Suprapubic skin (tissue), 4 donors: ENCODE results near the gene CUEDC1. TPM values are rescaled to one million over a fixed set of nuclear protein-coding genes. Genes with fewer than 3 reads are reported as not detected.
A peak's percentile ranks its signal among the peaks of the same experiment; 100 is the strongest.

Source experiments
- DNase-seq, 2 donors: peaks; one replicate each; pipeline ENCODE4 v3.0.0-alpha.2; 2019; ENCODE audit warnings: low spot score in 2 of 2
- H3K27ac ChIP-seq: fragments of 200-600 bp; sonication (generic); one replicate; pipeline ENCODE4 v1.5.1; 2019
- H3K27me3 ChIP-seq: fragments of 200-600 bp; sonication (generic); one replicate; pipeline ENCODE4 v1.5.1; 2019
- H3K36me3 ChIP-seq: fragments of 200-600 bp; sonication (generic); one replicate; pipeline ENCODE4 v1.5.1; 2019
- H3K4me1 ChIP-seq: fragments of 200-600 bp; sonication (generic); one replicate; pipeline ENCODE4 v1.5.1; 2019
- H3K4me3 ChIP-seq: fragments of 200-600 bp; sonication (generic); one replicate; pipeline ENCODE4 v1.5.1; 2019; ENCODE audit warnings: mild to moderate bottlenecking
- H3K9me3 ChIP-seq: fragments of 200-600 bp; sonication (generic); one replicate; pipeline ENCODE4 v1.5.1; 2019
- EP300 ChIP-seq: sonication (generic); formaldehyde crosslinking; IDR thresholded peaks from one replicate; pipeline ENCODE4 v1.6.1; 2017; ENCODE audit warnings: antibody characterized with exemption
- POLR2A ChIP-seq, 2 donors: fragments of 450-650 bp; IDR thresholded peaks; one replicate each; pipeline ENCODE4 v1.6.1; 2017; ENCODE audit warnings: antibody characterized with exemption in 2 of 2, mild to moderate bottlenecking in 2 of 2, moderate library complexity in 2 of 2
- POLR2AphosphoS5 ChIP-seq, 3 donors: sonication (generic); formaldehyde crosslinking; IDR thresholded peaks; one replicate each; pipeline ENCODE4 v1.6.1; 2017; ENCODE audit warnings: antibody characterized with exemption in 3 of 3
- WGBS: methylation state at CpG from one replicate; pipeline ENCODE4 v1.1.5; 2018; 5-methylcytosine and 5-hydroxymethylcytosine counted together
- total RNA-seq, 4 donors: library from RNA; depleted of rRNA; stranded (reverse); fragments of >200 nt; gene quantifications; one replicate each; pipeline ENCODE4 v1.1.0, GENCODE V29; 2016
- TF ChIP-seq, protein P1 (sequence below), 2 donors: fragments of 200-600 bp in 1 of 2; fragments of 450-650 bp in 1 of 2; sonication (generic) in 1 of 2; IDR thresholded peaks; one replicate each; pipeline ENCODE4 v1.5.1; 2016 to 2019; ENCODE audit warnings: antibody characterized with exemption in 2 of 2, mild to moderate bottlenecking in 1 of 2, moderate library complexity in 1 of 2

Gene CUEDC1
- total RNA-seq, 4 donors from 2014 or later: 5.1 to 34.2 (median 12.8) TPM

DNA sequence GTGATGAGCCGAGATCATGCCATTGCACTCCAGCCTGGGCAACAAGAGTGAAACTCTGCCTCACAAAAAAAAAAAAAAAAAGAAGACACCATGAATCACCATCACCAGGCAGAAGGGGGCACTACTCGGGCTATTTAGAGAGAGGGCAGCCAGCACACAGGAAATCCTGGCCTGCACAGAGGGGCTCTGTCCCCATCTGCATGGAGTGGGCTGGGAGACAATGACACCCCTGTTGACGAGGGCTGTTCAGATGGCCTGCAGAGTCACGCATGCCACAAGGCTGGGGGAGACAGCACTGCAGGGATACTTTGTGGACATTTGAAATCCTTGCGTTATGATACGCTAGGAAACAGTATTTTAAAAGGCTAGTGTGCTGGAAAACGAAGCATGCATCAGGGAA is 48.3 kb downstream of the CUEDC1 start:
- TF ChIP-seq POLR2A (IDR thresholded peaks at IDR 0.05) (no peak), POLR2AphosphoS5 (IDR thresholded peaks at IDR 0.05) (no peak), EP300 (no peak)
- TF ChIP-seq, protein P1, sequence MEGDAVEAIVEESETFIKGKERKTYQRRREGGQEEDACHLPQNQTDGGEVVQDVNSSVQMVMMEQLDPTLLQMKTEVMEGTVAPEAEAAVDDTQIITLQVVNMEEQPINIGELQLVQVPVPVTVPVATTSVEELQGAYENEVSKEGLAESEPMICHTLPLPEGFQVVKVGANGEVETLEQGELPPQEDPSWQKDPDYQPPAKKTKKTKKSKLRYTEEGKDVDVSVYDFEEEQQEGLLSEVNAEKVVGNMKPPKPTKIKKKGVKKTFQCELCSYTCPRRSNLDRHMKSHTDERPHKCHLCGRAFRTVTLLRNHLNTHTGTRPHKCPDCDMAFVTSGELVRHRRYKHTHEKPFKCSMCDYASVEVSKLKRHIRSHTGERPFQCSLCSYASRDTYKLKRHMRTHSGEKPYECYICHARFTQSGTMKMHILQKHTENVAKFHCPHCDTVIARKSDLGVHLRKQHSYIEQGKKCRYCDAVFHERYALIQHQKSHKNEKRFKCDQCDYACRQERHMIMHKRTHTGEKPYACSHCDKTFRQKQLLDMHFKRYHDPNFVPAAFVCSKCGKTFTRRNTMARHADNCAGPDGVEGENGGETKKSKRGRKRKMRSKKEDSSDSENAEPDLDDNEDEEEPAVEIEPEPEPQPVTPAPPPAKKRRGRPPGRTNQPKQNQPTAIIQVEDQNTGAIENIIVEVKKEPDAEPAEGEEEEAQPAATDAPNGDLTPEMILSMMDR (IDR thresholded peaks at IDR 0.05): no peak
- H3K27me3 ChIP-seq: no peaks in the 10 kb centered on the region
- no peak for DNase-seq
- peaks cover 44% of the 10 kb centered on the region for H3K4me1 ChIP-seq
- H3K27ac ChIP-seq: no peak overlapping the region
- WGBS: 75% methylated on average over 7 of the region's 7 CpGs
- no peaks in the 10 kb centered on the region for H3K9me3 ChIP-seq
- H3K36me3 ChIP-seq: no peaks in the 10 kb centered on the region
- no peak overlapping the region for H3K4me3 ChIP-seq

DNA sequence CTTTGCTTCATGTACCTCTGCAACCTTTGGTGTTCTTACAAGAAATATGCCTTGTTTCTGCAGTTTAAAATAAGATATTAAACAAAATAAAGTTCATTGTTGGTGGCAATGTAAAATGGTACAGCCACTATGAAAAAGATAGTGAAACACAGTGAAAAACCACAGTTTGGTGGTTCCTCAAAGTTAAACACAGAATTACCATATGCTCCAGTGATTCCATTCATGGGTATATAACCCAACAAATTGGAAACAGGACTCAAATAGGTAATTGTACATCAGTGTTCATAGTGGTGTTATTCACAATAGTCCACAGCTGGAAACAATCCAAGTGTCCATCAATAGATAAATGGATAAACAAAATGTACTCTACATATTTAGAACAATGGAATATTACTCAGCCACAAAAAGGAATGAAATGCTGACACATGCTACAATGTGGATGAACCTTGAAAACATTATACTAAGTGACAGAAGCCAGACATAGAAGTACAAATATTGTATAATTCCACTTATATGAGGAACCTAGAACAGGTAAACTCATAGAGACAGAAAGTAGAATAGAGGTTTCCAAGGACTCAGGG is 49.2 kb downstream of the CUEDC1 start:
- no peak for TF ChIP-seq POLR2AphosphoS5 (IDR thresholded peaks at IDR 0.05)
- no peak for TF ChIP-seq EP300
- no peak for TF ChIP-seq POLR2A (IDR thresholded peaks at IDR 0.05)
- TF ChIP-seq, protein P1 (IDR thresholded peaks at IDR 0.05): no peak

DNA sequence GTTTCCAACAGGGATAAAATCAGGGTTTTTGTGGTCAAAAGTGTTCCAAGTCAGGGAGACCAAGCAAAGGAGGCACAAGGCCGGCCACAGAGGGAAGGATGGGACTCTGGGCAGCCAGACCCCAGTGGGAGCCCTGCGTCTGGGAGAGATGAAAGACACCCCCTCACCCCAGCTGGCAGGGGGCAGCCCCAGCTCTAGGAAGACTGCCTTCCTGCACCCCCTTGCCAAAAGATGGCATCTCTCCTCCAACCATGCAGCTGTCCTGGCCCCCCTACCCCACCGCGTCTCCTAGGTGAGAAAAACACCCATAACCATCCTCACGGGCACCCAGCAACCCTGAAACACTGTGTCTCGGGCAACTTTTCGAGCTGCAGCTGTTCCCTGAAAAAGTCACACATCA is 51.3 kb downstream of the CUEDC1 start:
- H3K4me1 ChIP-seq: peaks cover 66% of the 10 kb centered on the region
- 93% methylated on average over 7 of the region's 7 CpGs for WGBS
- no peak overlapping the region for H3K4me3 ChIP-seq
- H3K36me3 ChIP-seq: no peaks in the 10 kb centered on the region
- no peak for DNase-seq
- TF ChIP-seq EP300: no peak
- no peak for TF ChIP-seq POLR2A (IDR thresholded peaks at IDR 0.05)
- TF ChIP-seq, protein P1 (IDR thresholded peaks at IDR 0.05): no peak
- TF ChIP-seq POLR2AphosphoS5 (IDR thresholded peaks at IDR 0.05): no peak
- H3K9me3 ChIP-seq: no peaks in the 10 kb centered on the region
- no peaks in the 10 kb centered on the region for H3K27me3 ChIP-seq
- H3K27ac ChIP-seq: peak overlapping the region; percentile 89

More for the DNA sequence above, 49.2 kb downstream of the CUEDC1 start:
- Histone ChIP-seq H3K9me3 (no peaks in the 10 kb centered on the region), H3K4me1 (peaks cover 46% of the 10 kb centered on the region), H3K27ac (no peak overlapping the region), H3K4me3 (no peak overlapping the region), H3K27me3 (no peaks in the 10 kb centered on the region), H3K36me3 (no peaks in the 10 kb centered on the region)
- no peak for DNase-seq

DNA sequence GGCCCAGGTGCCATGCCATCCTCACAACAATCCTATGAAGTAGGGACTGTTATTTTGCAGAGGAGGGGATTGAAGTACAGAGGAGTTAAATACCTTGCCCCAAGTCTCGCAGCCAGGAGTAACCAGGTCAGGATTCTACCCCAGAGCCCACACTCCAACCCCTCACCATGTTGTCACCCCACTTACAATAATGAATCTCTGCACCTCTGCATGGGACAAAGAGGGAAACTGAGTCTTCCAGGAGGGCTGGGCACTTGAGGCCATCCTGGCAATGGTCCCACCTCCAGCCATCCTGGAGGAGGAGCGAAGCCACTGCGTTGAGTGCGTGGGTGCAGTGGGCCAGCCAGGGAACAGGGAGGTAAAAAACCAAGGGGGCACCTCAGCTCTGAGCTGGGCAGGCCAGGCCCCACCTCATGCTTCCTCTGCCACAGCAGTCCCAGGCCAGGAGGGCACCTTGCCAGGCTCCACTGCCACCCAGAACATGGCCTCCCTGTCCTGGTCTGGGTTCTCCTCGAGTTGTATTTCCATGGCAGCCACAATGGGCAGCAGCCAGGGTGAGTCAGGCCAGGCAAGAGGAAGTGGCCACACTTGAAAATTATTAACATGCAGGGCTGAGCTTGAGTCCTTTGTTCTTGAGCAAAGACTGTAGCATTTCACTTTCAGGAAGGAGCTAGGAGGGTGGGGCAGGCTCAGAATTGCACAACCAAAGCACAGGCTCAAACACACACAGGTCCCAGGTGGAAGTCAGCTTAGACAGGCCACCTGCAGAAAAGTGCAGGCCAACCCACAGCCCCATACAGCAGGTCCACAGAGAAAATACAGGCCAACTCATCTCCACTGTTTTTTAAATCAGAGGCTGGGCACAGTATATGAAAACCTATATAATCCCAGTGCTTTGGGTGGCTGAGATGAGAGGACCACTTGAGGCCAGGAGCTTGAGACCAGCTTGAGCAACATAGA is 52.1 kb downstream of the CUEDC1 start:
- H3K9me3 ChIP-seq: no peaks in the 10 kb centered on the region
- no peaks in the 10 kb centered on the region for H3K36me3 ChIP-seq
- H3K4me3 ChIP-seq: no peak overlapping the region
- H3K4me1 ChIP-seq: peaks cover 75% of the 10 kb centered on the region
- DNase-seq: peak; percentile 91 to 92
- peak overlapping the region; percentile 89 for H3K27ac ChIP-seq
- TF ChIP-seq POLR2AphosphoS5 (IDR thresholded peaks at IDR 0.05) (peak in 2 of 3 donors; percentile 64 to 76), POLR2A (IDR thresholded peaks at IDR 0.05) (no peak)
- no peaks in the 10 kb centered on the region for H3K27me3 ChIP-seq
- 53% methylated on average over 3 of the region's 5 CpGs for WGBS

DNA sequence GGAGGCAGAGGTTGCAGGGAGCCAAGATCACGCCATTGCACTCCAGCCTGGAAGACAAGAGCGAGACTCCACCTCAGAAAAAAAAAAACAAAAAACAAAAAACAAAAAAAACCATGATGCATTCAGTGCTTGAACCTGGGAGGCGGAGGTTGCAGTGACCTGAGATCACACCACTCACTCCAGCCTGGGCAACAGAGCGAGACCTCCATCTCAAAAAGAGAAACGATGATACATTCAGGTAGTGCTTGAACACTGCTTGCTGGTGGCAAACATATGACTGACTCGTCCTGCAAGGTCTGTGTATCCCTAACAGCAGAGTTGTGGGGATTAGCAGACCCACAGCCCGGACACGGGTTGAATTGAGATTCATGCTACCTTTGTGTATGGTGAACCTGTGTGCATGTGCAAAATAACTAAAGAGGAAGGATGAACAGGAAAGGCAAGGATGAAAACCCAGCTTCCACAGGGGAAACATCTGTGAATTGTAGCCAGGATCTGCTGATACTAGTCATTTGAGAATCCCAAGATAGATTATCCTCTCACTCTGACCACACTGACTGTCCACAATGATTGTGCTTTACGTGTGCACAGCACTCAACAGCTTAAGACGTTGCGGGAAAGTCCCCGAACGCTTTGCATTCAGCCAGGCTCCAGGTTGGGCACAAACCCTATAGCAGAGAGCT is 53.0 kb downstream of the CUEDC1 start:
- Histone ChIP-seq H3K27me3 (no peaks in the 10 kb centered on the region), H3K9me3 (no peaks in the 10 kb centered on the region), H3K4me1 (peaks cover 79% of the 10 kb centered on the region), H3K36me3 (no peaks in the 10 kb centered on the region), H3K27ac (peak overlapping the region; percentile 89), H3K4me3 (no peak overlapping the region)
- DNase-seq: no peak
- TF ChIP-seq POLR2AphosphoS5 (IDR thresholded peaks at IDR 0.05): no peak
- no peak for TF ChIP-seq EP300
- TF ChIP-seq, protein P1 (IDR thresholded peaks at IDR 0.05): no peak
- no peak for TF ChIP-seq POLR2A (IDR thresholded peaks at IDR 0.05)
- 62% methylated on average over 13 of the region's 13 CpGs for WGBS
